ENCODE results near the gene PRR11.

DNA sequence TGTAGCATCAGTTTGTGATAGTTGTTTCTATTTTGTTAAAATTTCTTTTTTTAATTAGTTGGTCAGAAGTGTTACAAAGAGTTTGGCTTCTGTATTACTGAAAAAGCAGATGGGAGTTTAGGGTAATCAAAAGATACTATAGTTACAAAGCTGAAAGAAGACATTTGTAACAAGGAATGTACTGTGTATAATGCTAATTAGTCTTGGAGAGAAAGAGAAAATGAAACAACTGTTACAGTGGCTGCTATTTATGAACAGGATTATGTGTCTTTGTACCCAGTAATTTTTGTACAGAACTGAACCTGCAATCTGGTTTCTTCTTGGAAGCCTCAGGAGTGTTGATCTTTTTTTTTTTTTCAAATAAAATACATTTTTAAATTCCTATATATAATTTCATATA lies 79.1 kb downstream of the PRR11 start:
- no peak for TF ChIP-seq CTCF (conservative IDR thresholded peaks at IDR 0.05 in 1 of 2, IDR thresholded peaks at IDR 0.05 in 1 of 2; ENCODE audit: low read depth in 1 of 2, low read length in 2 of 2)
- no peak for TF ChIP-seq EZH2 (IDR thresholded peaks at IDR 0.05; ENCODE audit: low read length, missing control alignments)

Data from fibroblast of lung (primary cell).